HG03175 (cell line): ENCODE measurements around the gene FDPS.
"Not testable (repeated sequence)": the region's sequence is repeated elsewhere in the genome, so short reads cannot be mapped to it uniquely, and the experiment has no call there.

Experiments
- ATAC-seq: cut with Tn5 transposase; IDR thresholded peaks from one replicate; pipeline ENCODE4 v1.9.1; 2021; ENCODE audit warnings: mild to moderate bottlenecking, moderate library complexity; ENCODE audit not compliant: unreplicated experiment

The FDPS gene

DNA sequence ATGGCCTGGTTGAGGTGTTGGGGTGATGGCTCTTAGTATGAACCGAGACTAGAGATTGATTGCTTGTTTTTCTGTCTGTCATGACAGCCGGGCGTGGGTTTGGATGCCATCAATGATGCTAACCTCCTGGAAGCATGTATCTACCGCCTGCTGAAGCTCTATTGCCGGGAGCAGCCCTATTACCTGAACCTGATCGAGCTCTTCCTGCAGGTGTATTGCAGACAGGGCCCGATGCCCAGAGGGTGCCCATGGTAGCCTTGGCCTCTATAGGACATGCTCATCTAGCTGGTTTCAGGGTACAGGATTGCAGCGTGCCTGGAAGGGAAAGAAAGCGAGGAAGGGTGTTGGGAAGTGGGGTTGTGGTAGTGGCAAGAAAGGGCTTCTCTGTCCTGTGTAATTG is 9.4 kb downstream of the FDPS start:
- no peak for ATAC-seq

DNA sequence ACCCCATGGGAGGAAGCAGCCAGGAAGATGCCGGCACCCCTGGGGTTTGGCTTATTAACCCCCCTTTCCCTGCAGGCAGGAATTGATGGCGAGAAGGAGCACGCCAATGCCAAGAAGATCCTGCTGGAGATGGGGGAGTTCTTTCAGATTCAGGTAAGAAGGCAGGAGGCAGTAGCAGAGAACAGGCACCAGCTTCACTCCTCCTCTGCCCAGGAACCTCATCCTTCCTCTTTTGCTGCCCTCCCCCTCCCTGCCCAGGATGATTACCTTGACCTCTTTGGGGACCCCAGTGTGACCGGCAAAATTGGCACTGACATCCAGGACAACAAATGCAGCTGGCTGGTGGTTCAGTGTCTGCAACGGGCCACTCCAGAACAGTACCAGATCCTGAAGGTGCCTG is 10.9 kb downstream of the FDPS start:
- ATAC-seq: no peak

GRCh38 chr1:155320252-155320651 is 11.6 kb downstream of the FDPS start:
- ATAC-seq: no peak

- no peak for ATAC-seq
Observed at GRCh38 chr1:155320661-155321617, 12.3 kb downstream of the FDPS start, which contains the start of gene RUSC1. Gene RUSC1 (plus strand): TSS chr1:155320894. CDS start chr1:155321774, 880 bp downstream.

DNA sequence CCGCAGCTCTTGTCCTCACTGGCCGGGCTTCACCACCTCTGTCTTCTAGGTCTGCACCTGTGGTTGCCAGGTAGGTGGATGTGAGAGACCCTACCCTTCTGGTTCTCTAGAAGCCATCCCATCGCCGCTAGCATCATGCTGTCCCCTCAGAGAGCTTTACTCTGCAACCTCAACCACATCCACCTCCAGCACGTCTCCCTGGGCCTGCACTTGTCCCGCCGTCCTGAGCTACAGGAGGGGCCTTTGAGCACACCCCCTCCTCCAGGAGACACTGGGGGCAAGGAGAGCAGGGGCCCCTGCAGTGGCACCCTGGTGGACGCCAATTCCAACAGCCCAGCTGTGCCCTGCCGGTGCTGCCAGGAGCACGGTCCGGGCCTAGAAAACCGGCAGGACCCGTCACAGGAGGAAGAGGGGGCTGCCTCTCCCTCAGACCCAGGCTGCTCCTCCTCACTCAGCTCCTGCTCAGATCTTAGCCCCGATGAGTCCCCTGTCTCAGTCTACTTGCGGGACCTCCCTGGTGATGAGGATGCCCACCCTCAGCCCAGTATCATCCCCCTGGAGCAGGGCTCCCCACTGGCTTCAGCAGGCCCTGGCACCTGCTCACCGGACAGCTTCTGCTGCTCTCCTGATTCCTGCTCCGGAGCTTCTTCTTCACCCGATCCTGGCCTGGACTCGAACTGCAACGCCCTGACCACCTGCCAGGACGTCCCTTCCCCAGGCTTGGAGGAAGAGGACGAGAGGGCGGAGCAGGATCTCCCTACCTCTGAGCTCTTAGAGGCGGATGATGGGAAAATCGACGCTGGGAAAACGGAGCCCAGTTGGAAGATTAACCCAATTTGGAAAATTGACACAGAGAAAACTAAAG is 13.2 kb downstream of the FDPS start:
- ATAC-seq: no peak

DNA sequence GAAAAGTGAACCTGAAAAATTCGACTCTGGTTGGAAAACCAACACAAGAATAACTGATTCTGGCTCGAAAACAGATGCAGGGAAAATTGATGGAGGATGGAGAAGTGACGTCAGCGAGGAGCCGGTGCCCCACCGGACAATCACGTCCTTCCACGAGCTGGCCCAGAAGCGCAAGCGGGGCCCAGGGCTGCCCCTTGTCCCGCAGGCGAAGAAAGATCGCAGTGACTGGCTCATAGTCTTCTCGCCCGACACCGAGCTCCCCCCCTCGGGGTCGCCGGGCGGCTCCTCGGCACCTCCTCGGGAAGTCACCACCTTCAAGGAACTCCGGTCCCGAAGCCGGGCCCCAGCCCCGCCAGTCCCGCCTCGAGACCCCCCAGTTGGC is 13.9 kb downstream of the FDPS start:
- ATAC-seq: no peak

DNA sequence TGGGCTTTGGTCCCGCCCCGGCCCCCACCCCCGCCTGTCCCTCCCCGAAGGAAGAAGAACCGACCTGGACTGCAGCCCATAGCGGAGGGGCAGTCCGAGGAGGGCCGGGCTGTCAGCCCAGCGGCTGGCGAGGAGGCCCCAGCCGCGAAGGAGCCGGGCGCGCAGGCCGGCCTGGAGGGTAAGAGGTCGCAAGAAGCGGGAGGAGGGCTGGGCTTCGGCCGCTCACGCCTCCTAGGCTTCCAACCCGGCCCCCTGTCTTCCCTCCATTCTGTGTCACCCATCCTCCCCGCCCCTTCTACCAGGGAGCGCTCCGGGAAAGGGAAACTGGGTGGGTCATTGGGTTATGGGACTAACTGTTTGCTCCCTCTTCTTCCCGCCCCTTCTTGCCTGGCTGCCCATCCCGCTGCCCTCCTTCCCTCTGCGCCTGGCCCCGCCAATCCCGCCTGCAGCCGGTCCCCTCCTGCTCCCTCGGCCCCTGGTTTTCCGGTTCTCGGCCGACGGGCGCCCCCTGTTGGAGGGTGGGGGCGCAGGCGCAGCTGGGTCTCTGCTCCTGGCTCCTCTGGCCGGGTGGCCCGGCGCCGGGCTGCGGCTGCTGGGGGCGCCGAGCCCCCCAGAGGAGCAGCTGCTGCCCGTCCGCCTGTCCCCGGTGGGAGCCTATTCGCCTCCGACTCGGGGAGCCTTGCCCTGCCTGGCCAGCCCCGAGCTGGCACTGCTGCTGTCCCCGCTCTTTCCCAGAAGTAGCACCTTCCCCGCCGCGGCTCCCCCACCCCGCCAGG is 14.5 kb downstream of the FDPS start:
- peak; percentile 43 for ATAC-seq

DNA sequence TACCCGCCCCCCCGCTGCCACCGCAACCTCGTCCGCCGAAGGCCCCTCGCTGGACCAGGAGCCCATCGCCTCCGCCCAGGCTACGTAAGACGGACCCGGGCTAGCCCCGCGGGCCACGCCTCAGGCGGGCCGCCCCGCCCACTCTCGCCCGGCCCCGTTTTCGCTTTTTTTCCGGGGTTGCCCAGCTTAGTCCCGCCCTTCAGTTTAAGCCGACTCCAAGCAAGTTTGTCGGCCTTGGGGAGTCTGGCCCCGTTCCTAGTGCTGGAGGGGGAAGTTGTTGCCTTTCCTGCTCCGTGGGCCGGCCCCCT is 15.0 kb downstream of the FDPS start:
- peak; percentile 46 for ATAC-seq

- peak; percentile 75 for ATAC-seq
Observed at GRCh38 chr1:155324037-155324716, 15.5 kb downstream of the FDPS start.

DNA sequence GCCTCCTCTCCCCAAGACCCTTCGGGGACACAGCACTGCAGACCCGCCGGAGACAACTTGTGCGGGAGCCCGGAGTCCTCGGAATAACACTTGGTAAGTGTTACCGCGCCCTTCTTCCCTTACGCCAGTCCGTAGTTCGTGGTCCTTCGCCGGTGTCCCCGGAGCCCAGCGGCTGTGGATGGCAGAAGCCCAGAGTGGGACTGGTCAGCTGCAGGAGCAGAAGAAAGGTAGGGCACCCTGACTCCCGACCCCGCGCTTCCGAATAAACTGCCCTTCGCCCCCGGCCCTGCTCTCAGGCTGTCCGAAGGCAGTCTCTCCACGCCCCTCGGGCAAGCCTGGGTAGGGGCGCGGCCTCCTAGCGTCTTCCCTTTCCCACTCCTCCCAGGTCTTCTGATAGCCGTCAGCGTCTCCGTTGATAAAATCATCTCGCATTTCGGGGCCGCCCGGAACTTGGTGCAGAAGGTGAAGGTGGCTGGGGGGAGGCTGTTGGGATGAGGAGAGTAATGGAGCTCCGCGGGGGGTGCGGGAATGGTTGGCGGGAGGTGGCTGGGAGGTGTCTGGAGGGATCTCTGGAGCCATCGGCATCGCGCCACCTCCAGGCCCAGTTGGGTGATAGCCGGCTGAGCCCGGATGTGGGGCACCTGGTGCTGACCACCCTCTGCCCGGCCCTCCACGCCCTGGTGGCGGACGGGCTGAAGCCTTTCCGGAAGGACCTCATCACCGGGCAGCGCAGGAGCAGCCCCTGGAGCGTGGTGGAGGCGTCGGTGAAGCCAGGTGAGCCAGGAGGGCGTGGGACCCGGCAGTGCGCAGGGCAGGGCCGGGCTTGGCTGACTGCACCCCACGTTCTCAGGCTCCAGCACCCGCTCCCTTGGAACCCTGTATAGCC is 16.3 kb downstream of the FDPS start:
- ATAC-seq: no peak

GRCh38 chr1:155325603-155325893 is 16.9 kb downstream of the FDPS start:
- no peak for ATAC-seq

GRCh38 chr1:155326020-155326526 is 17.4 kb downstream of the FDPS start:
- no peak for ATAC-seq

DNA sequence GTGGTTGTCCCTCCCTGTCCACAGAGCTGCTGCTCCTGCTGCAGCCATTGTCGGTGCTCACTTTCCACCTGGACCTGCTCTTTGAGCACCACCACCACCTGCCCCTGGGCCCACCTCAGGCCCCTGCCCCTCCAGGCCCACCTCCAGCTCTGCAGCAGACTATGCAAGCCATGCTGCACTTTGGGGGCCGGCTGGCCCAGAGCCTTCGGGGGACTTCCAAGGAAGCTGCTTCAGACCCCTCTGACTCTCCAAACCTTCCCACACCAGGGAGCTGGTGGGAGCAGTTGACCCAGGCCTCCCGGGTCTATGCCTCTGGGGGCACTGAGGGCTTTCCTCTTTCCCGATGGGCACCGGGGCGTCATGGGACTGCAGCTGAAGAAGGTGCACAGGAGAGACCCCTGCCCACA is 18.0 kb downstream of the FDPS start:
- no peak for ATAC-seq

DNA sequence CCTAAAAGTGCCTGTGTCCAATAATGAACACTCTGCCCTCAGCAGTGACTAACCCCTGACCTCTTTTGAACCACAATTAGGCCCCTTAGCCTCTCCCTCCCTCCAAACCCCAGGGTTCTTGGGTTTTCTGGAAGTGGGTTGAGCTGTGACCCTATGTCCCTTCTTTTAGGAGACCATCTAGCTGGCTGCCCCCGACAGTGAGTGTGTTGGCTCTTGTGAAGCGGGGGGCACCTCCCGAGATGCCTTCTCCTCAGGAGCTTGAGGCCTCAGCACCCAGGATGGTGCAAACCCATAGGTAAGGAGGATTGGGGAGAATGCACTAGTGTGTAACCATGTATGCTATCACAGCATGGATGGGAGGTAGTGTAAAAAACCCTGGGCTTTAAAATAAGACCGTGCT is 19.3 kb downstream of the FDPS start:
- ATAC-seq: no peak

DNA sequence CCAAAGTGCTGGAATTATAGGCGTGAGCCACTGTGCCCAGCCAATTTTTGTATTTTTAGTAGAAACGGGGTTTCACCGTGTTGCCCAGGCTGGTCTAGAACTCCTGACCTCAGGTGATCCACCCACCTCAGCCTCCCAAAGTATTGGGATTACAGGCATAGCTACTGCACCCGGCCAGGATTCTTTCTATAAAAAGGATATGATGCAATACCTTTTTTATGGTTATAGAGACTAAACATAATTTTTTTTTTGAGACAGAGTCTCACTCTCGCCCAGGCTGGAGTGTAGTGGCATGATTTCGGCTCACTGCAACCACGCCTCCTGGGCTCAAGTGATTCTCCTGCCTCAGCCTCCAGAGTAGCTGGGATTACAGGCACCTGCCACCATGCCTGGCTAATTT is 20.2 kb downstream of the FDPS start:
- not testable (repeated sequence) for ATAC-seq

DNA sequence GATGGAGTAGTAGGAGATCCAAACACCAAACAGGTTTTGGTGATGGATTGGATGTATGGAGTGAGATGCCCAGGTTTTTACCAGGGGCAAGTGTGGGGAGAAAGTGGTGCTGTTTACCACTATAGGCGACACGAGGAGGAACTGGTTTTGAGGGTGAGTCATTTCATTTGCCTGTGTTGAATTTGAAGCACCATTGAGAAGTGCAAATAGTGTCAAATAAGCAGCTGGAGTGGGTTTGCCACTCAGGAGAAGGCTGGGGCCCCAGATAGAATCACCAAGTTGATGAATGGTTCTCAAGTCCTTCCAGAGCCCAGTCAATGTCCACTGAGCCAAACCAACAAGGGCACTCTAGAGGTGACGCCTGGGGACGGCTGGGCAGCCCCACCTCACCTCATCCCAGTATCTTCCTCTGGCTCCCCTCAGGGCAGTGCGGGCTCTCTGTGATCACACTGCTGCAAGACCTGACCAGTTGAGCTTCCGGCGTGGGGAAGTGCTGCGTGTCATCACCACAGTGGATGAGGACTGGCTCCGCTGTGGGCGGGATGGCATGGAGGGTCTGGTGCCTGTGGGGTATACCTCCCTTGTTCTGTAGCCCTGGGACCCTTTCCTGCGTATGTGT is 21.4 kb downstream of the FDPS start:
- no peak for ATAC-seq

DNA sequence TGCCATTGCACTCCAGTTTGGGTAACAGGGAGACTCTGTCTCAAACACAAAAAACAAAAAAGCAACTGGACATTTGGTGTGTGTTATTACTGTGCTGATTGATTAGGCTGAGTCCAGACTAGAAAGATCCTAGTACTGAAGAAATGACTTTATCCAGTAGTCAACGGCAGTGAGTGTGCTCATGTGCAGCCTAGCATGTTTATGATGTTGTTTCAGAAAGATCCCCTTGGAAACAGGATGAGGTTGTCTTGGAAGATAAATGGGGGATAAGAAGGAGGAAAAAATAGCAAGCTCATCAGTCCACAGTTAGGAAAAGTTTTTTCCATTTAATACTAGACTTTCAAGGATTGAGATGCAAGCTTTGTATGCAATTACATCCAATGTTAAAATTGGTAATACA is 26.3 kb downstream of the FDPS start:
- no peak for ATAC-seq

- ATAC-seq: no peak
Observed at GRCh38 chr1:155339515-155340097, 30.9 kb downstream of the FDPS start.

- no peak for ATAC-seq
Observed at GRCh38 chr1:155342842-155343241, 34.2 kb downstream of the FDPS start.
